Stimulated activated CD4-positive, alpha-beta T cell treated with anti-CD3 and anti-CD28 coated beads, TNF-alpha, amount 100 ng/mL, for 1 hour (primary cell): ENCODE measurements around the gene RIN3.
A peak's percentile ranks its signal among the peaks of the same experiment; 100 is the strongest.

Source experiments
- DNase-seq, 3 donors: peaks; one replicate each; pipeline ENCODE4 v3.0.0-alpha.2; 2020; ENCODE audit warnings: low read depth in 3 of 3, low spot score in 1 of 3

RIN3 gene

GRCh38 chr14:92506231-92506630 is 7.3 kb upstream of the RIN3 start:
- DNase-seq, result no peak

- DNase-seq, result no peak
Measured at GRCh38 chr14:92507174-92507768, 6.3 kb upstream of the RIN3 start.

- DNase-seq, result no peak
Measured at GRCh38 chr14:92510972-92511371, 2.6 kb upstream of the RIN3 start.

DNA sequence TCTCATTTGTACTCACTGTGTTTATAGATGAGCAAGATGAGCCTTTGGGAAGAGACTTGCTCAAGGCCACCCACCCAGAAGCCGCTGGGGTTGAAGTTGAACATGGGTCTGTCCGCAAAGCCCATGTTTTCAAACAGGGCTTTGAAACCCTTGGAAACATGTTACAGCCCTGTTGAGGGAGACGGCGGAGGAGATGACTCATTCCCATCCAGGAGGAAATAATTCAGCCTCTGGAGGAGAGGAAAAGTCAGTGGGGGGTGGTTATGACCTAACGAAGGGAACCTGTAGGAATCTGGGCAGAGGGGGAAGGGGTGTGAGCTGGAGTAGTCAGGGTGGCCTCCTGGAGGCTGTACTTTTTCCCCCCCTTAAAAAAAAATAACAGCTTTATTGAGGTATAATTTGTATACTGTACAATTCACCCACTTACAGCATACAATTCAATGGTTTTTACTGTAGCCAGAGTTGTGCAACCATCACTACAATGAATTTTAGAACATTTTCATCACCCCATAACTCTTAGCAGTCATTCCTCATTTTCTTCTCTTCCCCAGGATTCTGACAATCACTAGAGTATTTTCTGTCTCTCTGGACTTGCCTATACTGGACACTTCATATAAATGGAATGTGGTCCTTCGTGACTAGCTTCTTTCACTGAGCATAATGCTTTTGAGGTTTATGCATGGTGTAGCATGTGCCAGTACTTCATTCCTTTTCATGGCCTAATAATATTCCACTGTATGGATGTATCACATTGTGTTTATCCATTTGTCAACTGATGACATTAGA is 1.9 kb upstream of the RIN3 start:
- no peak for DNase-seq

- no peak for DNase-seq
Measured at GRCh38 chr14:92512807-92513203, 776 bp upstream of the RIN3 start.

- peak in 1 of 3 donors; percentile 21 for DNase-seq
Measured at GRCh38 chr14:92513966-92514843, 624 bp downstream of the RIN3 start.

DNA sequence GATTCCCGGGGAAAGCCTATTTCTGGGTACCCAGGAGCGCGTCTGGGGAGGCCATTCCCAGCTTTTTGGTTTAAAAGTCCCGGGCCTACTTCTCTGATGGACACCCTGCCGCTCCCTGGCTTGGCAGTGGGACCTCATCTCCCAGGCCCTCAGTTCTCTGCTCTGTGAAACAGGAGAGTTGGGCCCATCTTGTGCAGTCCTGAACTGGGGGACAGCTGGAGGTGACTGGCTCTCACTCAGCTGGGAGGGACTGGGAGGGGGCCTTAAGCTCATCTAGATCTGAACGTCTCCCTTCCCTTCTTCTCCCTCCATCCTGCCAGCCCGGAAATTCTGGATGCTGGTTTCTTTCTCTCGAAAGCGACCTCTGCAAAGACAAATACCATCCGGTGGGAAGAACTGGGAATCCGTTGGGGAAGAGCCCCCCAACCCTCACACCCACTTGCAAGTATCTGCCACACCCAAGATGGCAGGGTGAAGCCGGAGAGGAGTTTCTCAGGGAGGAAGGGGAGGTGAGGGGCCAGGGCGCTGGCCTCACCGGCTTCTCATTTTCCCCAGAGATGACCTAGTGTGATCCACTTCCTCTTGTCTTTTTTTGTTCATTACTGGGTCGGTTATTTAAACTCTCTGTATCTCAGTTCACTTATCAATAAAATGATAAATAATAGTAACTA is 1.4 kb downstream of the RIN3 start:
- no peak for DNase-seq

- DNase-seq, result no peak
Measured at GRCh38 chr14:92515546-92516343, 2.2 kb downstream of the RIN3 start.

- no peak for DNase-seq
Measured at GRCh38 chr14:92516344-92516965, 2.9 kb downstream of the RIN3 start.

DNA sequence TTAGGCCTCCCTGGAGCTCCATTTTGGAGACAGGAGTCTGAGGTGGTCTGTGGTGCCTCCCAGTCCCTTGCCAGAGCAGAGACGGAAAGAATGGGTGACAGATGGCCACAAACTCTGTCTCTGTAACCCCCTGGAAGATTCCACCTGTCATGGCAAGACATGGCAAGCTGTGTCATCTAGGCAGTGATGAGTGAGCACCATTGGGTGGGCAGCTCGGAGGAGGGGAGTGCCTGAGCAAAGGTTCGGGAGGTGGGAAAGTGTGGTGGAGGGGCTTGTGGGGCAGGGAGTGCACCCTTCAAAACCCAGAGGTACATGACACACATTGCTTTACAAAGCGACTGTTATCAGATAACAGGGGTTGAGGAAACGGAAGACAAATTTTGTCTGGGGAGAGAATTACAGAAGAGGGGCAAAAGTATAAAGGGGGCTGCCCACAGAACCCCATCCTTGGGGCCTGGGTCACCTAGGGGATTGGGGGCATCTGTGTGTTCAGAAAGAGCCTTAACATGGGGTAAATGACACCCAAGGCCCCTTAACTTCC is 3.5 kb downstream of the RIN3 start:
- DNase-seq, result no peak

DNA sequence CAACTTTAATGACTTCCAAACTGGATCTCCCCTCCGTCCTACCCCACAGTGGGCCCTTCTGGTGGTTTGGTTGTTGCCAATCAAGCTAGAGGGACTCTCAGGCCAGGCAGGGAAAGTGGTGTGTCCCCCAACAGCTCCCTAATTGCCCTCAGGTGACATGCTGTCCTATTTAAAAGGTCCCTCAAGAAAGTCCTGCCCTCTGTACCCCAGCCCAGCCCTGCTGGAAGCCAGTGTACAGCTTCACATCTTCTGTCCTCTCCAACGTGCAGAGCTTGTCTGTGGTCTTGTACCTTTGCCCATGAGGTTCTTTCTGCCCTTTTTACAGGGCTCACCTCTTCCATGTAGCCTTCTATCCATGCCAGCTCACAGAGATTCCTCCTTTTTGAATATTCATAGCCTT is 4.2 kb downstream of the RIN3 start:
- no peak for DNase-seq

- DNase-seq, result no peak
Measured at GRCh38 chr14:92519246-92520101, 5.9 kb downstream of the RIN3 start.

GRCh38 chr14:92520102-92521057 is 6.8 kb downstream of the RIN3 start:
- no peak for DNase-seq

- DNase-seq, result no peak
Measured at GRCh38 chr14:92521058-92521415, 7.5 kb downstream of the RIN3 start.

DNA sequence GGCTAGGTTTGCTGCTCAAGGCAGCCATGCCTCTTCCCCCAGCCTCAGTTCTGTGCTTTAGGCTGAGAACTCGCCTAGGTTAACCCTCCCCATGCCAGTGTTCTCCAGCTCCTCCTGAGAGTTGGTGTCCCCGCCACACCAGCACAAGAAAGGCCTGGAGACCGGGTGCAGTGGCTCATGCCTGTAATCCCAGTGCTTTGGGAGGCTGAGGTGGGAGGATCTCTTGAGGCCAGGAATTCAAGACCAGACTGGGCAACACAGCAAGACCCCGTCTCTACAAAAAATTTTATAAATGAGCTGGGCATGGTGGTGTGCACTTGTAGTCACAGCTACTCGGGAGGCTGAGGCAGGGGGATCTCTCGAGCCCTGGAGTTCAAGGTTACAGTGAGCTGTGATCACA is 10.2 kb downstream of the RIN3 start:
- DNase-seq, result no peak

- no peak for DNase-seq
Measured at GRCh38 chr14:92524602-92525185, 11.1 kb downstream of the RIN3 start.

DNA sequence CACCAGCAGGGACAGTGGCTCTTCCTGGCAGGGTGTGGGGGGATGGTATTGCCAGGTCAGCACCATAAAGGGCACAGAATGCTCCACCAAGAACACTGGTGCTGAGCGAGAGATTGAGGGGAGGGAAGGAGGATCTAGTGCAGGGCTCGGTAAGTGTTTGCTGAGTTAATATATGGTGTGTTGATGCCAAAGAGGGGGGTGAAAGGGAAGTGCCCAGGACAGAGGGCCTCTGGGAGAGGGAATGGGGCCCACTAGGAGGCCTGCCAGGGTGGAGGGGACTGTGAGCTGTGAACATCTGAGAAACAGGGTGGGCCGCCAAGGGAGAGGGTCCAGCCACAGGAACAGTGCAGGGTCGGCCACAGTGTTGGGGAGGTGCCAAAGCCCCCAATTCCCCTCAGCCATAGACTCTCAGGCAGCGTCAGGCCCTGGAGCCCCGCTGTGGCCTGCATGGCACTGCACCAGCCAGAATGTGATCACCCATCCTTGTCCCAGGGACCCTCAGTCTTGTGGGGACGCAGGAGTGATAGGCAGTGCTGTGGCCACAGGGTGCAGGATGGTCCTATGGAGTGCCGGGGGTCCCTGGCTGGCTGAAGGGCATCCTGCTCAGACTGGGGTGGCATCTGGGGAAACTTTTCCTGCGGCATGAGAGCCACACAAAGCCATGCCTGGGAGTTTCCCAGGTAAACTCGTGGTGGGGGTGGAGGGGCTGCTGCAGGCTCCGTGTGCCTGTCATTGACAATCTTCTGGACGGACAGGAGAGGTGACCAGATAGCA is 11.9 kb downstream of the RIN3 start:
- DNase-seq, result no peak
